IMR-90 (cell line): ENCODE data around the gene IL36RN.

ENCODE experiments used
- POLR2A ChIP-seq: IDR thresholded peaks from 2 replicates; pipeline ENCODE4 v1.6.1; 2012; ENCODE audit warnings: mild to moderate bottlenecking, low read depth, low read length
- TF ChIP-seq, protein P1 (sequence below): fragments of 150-350 bp; IDR thresholded peaks from 2 replicates; pipeline ENCODE4 v1.6.1; 2017; ENCODE audit warnings: mild to moderate bottlenecking, antibody characterized with exemption, low read length, low read depth

DNA sequence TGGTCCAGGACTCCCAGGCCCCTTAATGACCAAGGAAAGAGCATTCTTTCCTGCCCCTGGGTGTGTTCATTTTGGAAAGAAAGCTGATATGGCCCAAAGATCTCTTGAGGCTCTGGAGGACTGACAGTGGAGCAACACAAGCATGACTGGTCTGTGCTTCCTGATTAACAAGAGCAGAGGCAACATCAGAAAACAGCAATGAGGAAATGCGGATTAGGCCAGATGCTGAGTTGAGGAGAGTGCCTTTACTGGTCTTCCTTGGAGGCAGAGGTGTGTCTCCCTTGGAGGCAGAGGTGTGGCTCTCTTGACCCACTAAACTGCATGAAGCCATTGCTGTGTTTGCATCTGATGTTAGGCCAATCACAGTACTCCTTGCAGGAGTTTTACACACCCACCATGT, 26.3 kb upstream of the IL36RN start:
- TF ChIP-seq POLR2A: no peak
- TF ChIP-seq, protein P1, sequence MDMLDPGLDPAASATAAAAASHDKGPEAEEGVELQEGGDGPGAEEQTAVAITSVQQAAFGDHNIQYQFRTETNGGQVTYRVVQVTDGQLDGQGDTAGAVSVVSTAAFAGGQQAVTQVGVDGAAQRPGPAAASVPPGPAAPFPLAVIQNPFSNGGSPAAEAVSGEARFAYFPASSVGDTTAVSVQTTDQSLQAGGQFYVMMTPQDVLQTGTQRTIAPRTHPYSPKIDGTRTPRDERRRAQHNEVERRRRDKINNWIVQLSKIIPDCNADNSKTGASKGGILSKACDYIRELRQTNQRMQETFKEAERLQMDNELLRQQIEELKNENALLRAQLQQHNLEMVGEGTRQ: no peak
